ENCODE measurements around the gene VPS39.

DNA sequence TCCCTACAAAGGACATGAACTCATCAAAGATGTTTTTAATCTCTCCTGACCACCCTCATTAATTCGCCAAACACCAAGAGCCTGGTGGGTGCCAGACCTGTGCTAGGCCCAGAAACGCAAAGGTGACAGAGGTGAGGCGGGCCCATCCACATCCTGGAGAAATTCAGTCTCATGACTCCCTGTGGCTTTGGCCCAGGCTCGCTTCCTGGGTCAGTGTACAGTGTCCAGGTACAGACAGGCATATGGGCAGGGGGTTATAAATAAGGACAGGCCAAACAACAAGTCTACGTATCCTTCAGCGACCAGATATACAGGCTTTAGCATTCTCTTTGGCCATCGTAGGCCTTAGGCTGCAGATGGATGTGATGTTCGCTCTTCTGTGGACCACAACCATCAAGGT lies 50.7 kb downstream of the VPS39 start:
- TF ChIP-seq POLR2A (IDR thresholded peaks at IDR 0.05; ENCODE audit: low read depth, low read length) (no peak), TAF1 (IDR thresholded peaks at IDR 0.05; ENCODE audit: low read depth, low read length) (no peak), POLR2AphosphoS5 (IDR thresholded peaks at IDR 0.05; ENCODE audit: low read depth, low read length) (no peak)

Measured in GM12891 (cell line).